Esophagus (tissue), 2 donors: Measurements from ENCODE around the gene RTRAF. TPM values are rescaled to one million over a fixed set of nuclear protein-coding genes. Genes with fewer than 3 reads are reported as not detected.

Experiments
- H3K27ac ChIP-seq, 2 donors: one replicate each; pipeline ENCODE4 v1.5.1; 2013; ENCODE audit warnings: low read depth in 2 of 2, mild to moderate bottlenecking in 2 of 2, inconsistent platforms in 1 of 2, low read length in 1 of 2, moderate library complexity in 1 of 2
- H3K27me3 ChIP-seq, 2 donors: one replicate each; pipeline ENCODE4 v1.6.1; 2013; ENCODE audit warnings: low read length in 2 of 2, control low read depth in 1 of 2, mild to moderate bottlenecking in 1 of 2; ENCODE audit not compliant: insufficient read depth in 2 of 2, control insufficient read depth in 1 of 2
- H3K36me3 ChIP-seq, 2 donors: one replicate each; pipeline ENCODE4 v1.6.1; 2013; ENCODE audit warnings: low read length in 1 of 2; ENCODE audit not compliant: control insufficient read depth in 2 of 2, insufficient read depth in 2 of 2
- H3K4me1 ChIP-seq, 2 donors: one replicate each; pipeline ENCODE4 v1.6.1; 2013; ENCODE audit warnings: low read length in 1 of 2; ENCODE audit not compliant: control insufficient read depth in 2 of 2, insufficient read depth in 2 of 2
- H3K4me3 ChIP-seq, 2 donors: one replicate each; pipeline ENCODE4 v1.5.1; 2013; ENCODE audit warnings: low read length in 2 of 2, mild to moderate bottlenecking in 2 of 2, low read depth in 1 of 2, moderate library complexity in 1 of 2
- H3K9me3 ChIP-seq, 2 donors: one replicate each; pipeline ENCODE4 v1.6.1; 2013; ENCODE audit warnings: mild to moderate bottlenecking in 2 of 2, low read depth in 1 of 2, low read length in 1 of 2, moderate library complexity in 1 of 2; ENCODE audit not compliant: control insufficient read depth in 2 of 2, insufficient read depth in 1 of 2
- WGBS, 2 donors: extraction: QIAGEN DNeasy Blood & Tissue Kit; methylation state at CpG; one replicate each; pipeline ENCODE4 v1.1.7; 2013; 5-methylcytosine and 5-hydroxymethylcytosine counted together
- polyA plus RNA-seq, 2 donors: library from polyadenylated mRNA; stranded (reverse); fragments of 200-250 nt; gene quantifications; one replicate each; pipeline ENCODE4 v1.2.3, GENCODE V29; 2013
- donor health status: healthy with polysubstance abuse.
- donor health status: Bipolar disorder and iron deficiency.

Gene RTRAF
- polyA plus RNA-seq, 2 donors = 83.5 to 108 TPM

DNA sequence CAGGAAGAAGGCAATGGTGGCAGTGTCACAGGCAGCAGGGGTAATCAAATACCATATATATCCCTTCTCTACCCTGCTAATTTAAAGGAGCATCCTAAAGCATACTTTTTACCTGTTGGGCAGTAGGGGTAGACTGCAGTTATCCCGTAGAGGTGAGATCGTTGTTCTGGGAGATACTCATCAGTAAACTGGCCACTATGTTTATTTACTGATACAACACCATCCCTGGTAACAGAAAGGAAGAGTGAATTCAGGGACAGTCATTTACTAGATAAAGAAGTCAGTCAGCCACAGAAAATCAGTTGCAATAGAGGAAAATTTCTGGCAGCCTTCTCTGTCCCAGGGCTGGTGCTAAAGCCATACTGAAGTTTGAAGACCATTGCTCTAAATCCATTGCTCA is 16.3 kb downstream of the RTRAF start:
- Histone ChIP-seq H3K27me3 (no peaks in the 10 kb centered on the region), H3K36me3 (peaks cover 10 to 12% of the 10 kb centered on the region in 2 donors), H3K4me1 (no peaks in the 10 kb centered on the region), H3K9me3 (no peaks in the 10 kb centered on the region), H3K4me3 (no peak overlapping the region), H3K27ac (no peak overlapping the region)
- 71 to 72% methylated on average over 2 of the region's 2 CpGs for WGBS, 2 donors

DNA sequence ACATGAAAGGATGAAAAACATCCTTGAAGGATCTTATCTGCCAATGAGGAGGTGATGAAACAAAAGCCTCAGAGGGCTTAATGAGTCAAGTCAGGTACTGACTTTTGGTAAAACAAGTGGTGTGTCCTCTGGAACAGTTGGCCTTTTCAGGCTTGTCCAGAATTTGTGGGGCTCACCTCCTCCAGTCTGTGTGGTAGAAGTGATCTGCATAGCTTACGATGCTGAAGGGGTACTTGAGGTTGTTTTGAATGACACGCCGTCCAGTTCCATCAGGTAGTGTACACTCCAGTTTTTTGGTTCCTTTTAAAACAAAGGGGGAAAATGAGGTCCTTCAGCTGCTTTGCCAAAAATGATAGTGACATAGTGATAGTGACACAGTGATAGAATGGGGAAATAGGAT is 17.0 kb downstream of the RTRAF start:
- Histone ChIP-seq H3K9me3 (no peaks in the 10 kb centered on the region), H3K4me3 (no peak overlapping the region), H3K27me3 (no peaks in the 10 kb centered on the region), H3K27ac (no peak overlapping the region), H3K4me1 (no peaks in the 10 kb centered on the region), H3K36me3 (peaks cover 12 to 16% of the 10 kb centered on the region in 2 donors)
- 96 to 98% methylated on average over 3 of the region's 3 CpGs for WGBS, 2 donors

DNA sequence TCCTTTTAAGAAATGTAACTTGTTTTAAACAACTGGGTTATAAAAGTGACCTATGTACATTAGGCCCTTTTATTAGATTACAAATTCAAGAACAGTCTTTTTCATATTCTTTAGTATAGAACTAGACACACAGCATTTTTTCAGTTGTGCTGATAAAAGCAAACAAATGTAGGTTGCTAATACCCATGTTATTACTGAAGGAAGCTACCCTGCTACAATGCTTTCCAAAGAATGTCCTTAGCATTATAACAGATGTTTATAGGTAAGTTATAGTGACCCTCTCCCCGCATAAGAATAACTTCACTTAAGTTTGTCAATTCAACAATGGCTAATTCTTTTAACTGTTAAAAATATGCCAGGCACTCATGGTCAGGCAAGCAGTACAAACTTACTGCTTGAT is 17.9 kb downstream of the RTRAF start:
- Histone ChIP-seq H3K27ac (no peak overlapping the region), H3K36me3 (peaks cover 12 to 20% of the 10 kb centered on the region in 2 donors), H3K4me3 (no peak overlapping the region), H3K27me3 (no peaks in the 10 kb centered on the region), H3K4me1 (no peaks in the 10 kb centered on the region), H3K9me3 (no peaks in the 10 kb centered on the region)
- WGBS, 2 donors = 88 to 96% methylated on average over 1 of the region's 1 CpG

GRCh38 chr14:52007637-52008036 is 18.3 kb downstream of the RTRAF start:
- WGBS, 2 donors = 78 to 86% methylated on average over 1 of the region's 1 CpG
- H3K4me3 ChIP-seq = no peak overlapping the region
- H3K27me3 ChIP-seq = no peaks in the 10 kb centered on the region
- no peak overlapping the region for H3K27ac ChIP-seq
- H3K4me1 ChIP-seq = no peaks in the 10 kb centered on the region
- H3K36me3 ChIP-seq = peaks cover 12 to 18% of the 10 kb centered on the region in 2 donors
- no peaks in the 10 kb centered on the region for H3K9me3 ChIP-seq

- no peak overlapping the region for H3K27ac ChIP-seq
- 97 to 98% methylated on average over 4 of the region's 4 CpGs for WGBS, 2 donors
- no peaks in the 10 kb centered on the region for H3K27me3 ChIP-seq
- no peaks in the 10 kb centered on the region for H3K9me3 ChIP-seq
- peaks cover 12 to 18% of the 10 kb centered on the region in 2 donors for H3K36me3 ChIP-seq
- H3K4me3 ChIP-seq = no peak overlapping the region
- no peaks in the 10 kb centered on the region for H3K4me1 ChIP-seq
Measured at GRCh38 chr14:52008136-52008535, 18.8 kb downstream of the RTRAF start.

GRCh38 chr14:52010173-52010693 is 20.9 kb downstream of the RTRAF start:
- Histone ChIP-seq H3K9me3 (no peaks in the 10 kb centered on the region), H3K4me3 (no peak overlapping the region), H3K4me1 (no peaks in the 10 kb centered on the region), H3K27ac (no peak overlapping the region), H3K36me3 (peaks cover 12 to 15% of the 10 kb centered on the region in 2 donors), H3K27me3 (no peaks in the 10 kb centered on the region)
- WGBS, 2 donors = 79 to 90% methylated on average over 3 of the region's 3 CpGs

DNA sequence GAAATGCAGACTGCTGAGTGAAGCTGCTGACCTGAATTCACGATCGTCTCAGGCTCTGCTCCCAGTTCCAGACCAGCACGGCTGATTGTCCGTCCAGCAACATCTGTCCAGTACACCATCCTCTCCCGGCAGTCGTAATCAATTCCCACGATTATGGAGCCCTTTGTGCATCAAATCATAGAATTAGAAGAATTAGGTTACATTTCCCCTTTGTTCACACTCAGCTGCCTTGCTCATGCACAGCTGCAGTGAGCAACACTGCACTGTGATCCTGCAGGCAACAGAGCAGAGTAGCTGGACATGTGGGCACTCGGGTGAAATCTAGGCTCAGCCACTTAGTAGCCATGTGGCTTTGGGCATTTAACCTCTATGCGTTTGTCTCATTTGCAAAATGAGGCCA is 22.2 kb downstream of the RTRAF start:
- Histone ChIP-seq H3K4me1 (no peaks in the 10 kb centered on the region), H3K36me3 (peaks cover 7 to 11% of the 10 kb centered on the region in 2 donors), H3K27ac (no peak overlapping the region), H3K27me3 (no peaks in the 10 kb centered on the region), H3K4me3 (no peak overlapping the region), H3K9me3 (no peaks in the 10 kb centered on the region)
- 94% methylated on average over 9 of the region's 9 CpGs for WGBS, 2 donors

GRCh38 chr14:52012635-52013034 is 23.3 kb downstream of the RTRAF start:
- Histone ChIP-seq H3K4me1 (no peaks in the 10 kb centered on the region), H3K27me3 (no peaks in the 10 kb centered on the region), H3K4me3 (no peak overlapping the region), H3K36me3 (peaks cover 7 to 11% of the 10 kb centered on the region in 2 donors), H3K9me3 (no peaks in the 10 kb centered on the region), H3K27ac (no peak overlapping the region)
- 52 to 56% methylated on average over 4 of the region's 4 CpGs for WGBS, 2 donors

DNA sequence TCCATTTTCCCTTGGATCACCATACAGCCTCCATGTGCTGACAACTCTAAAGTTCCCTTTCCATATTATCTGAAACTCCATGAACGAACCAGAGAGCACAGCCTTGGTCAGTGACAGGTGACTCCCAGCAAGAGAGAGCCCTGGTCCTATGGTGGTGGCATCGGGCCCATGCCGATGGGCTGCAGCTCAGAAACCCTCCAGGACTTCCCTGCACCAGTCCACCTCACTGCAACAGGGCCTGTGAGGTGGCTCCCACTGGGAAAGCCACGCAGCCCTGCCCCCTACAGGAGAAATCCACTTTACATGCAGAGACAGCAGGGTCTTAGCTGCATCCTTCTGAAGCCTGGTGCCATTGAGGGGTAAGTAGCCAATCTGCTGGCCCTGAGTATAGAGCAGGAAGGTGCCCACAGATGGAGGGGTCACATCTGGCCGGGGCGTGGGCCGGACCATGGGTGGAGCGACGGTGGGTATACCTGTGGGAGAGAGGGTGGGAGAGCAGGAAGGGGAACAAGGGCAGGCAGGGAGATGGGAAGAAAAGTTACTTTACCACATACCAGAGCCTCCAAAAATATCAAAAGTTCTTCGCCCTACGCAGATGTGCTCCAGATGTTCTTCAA is 24.7 kb downstream of the RTRAF start:
- H3K4me1 ChIP-seq = no peaks in the 10 kb centered on the region
- WGBS, 2 donors = 76 to 81% methylated on average over 11 of the region's 11 CpGs
- H3K27ac ChIP-seq = no peak overlapping the region
- H3K4me3 ChIP-seq = no peak overlapping the region
- H3K9me3 ChIP-seq = no peaks in the 10 kb centered on the region
- peaks cover under 1 to 11% of the 10 kb centered on the region in 2 donors for H3K36me3 ChIP-seq
- no peaks in the 10 kb centered on the region for H3K27me3 ChIP-seq

DNA sequence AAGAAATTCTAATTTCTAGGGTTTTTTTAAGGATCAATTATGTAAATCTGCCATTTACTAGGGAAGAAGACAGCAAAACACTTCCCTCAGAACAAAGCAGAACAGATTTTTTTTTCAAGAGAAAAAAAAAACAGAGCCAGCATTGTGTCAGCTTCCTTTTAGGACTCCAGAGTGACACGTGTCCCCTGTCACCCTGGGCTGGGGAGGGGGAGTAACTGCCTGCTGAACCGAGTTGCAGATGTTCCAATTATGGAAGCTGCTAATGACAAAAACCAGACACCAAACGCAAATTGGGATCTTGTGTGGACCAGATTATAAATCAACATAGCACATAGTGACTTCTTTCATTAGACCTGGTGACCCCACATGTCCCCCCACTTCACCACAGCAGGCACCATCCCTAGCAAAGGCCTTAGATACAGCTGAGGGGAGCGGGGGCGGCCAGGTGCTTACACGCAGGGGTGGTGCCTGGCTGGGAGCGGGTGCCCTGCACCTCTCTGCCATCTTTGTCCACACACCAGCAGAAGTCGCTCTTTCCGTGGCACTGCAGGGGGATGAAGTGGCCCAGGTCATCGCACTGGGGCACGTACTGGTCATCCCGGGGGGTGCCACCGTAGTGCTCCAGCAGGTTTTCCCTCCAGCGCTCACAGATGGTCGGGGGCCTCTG is 25.4 kb downstream of the RTRAF start:
- Histone ChIP-seq H3K4me1 (no peaks in the 10 kb centered on the region), H3K4me3 (no peak overlapping the region), H3K36me3 (peaks cover 0 to 11% of the 10 kb centered on the region in 2 donors), H3K27ac (no peak overlapping the region), H3K27me3 (no peaks in the 10 kb centered on the region), H3K9me3 (no peaks in the 10 kb centered on the region)
- WGBS, 2 donors = 80 to 84% methylated on average over 15 of the region's 15 CpGs
